OCI-LY1 (cell line): ENCODE results near the gene LAMA3.

ENCODE experiments used
- H2AFZ ChIP-seq: fragments of 200-600 bp; sonication (generic), shearing (Covaris generic); 2 replicates; pipeline ENCODE4 v1.6.0; 2014; ENCODE audit warnings: antibody characterized with exemption, mild to moderate bottlenecking, low read length
- H3F3A ChIP-seq: fragments of 200-600 bp; sonication (generic), shearing (Covaris generic); 2 replicates; pipeline ENCODE4 v1.6.0; 2014; ENCODE audit warnings: mild to moderate bottlenecking, antibody characterized with exemption, low read length, moderate library complexity; ENCODE audit not compliant: insufficient read depth
- H3K27ac ChIP-seq: fragments of 200-600 bp; sonication (generic); 2 replicates; pipeline ENCODE4 v1.5.1; 2014; ENCODE audit warnings: low read length, mixed run types, mild to moderate bottlenecking, low read depth; ENCODE audit not compliant: poor library complexity, severe bottlenecking
- H3K27me3 ChIP-seq: fragments of 200-600 bp; sonication (generic); 2 replicates; pipeline ENCODE4 v1.6.0; 2014; ENCODE audit warnings: antibody characterized with exemption, mild to moderate bottlenecking, low read length, moderate library complexity; ENCODE audit not compliant: insufficient read depth
- H3K36me3 ChIP-seq: fragments of 200-600 bp; sonication (generic); 2 replicates; pipeline ENCODE4 v1.6.1; 2014; ENCODE audit warnings: mild to moderate bottlenecking, antibody characterized with exemption, low read length, moderate library complexity, mixed read lengths; ENCODE audit not compliant: insufficient read depth
- H3K4me1 ChIP-seq: fragments of 200-600 bp; sonication (generic); 2 replicates; pipeline ENCODE4 v1.5.1; 2014; ENCODE audit warnings: mild to moderate bottlenecking, low read length, moderate library complexity; ENCODE audit not compliant: insufficient read depth, severe bottlenecking
- H3K4me2 ChIP-seq: fragments of 200-600 bp; sonication (generic), shearing (Covaris generic); 2 replicates; pipeline ENCODE4 v1.6.1; 2014; ENCODE audit warnings: low read length
- H3K4me3 ChIP-seq: fragments of 200-600 bp; sonication (generic); 2 replicates; pipeline ENCODE4 v1.5.1; 2014; ENCODE audit warnings: low read length, low read depth, mild to moderate bottlenecking, mixed read lengths; ENCODE audit not compliant: poor library complexity, severe bottlenecking
- H3K79me2 ChIP-seq: fragments of 200-600 bp; shearing (Covaris generic); 2 replicates; pipeline ENCODE4 v1.6.1; 2016; ENCODE audit warnings: mixed run types, low read length, mixed read lengths; ENCODE audit not compliant: insufficient read depth
- H3K9ac ChIP-seq: fragments of 200-600 bp; sonication (generic), shearing (Covaris generic); 2 replicates; pipeline ENCODE4 v1.6.1; 2014; ENCODE audit warnings: mild to moderate bottlenecking, low read length, mixed read lengths
- H3K9me2 ChIP-seq: fragments of 200-600 bp; sonication (generic), shearing (Covaris generic); 2 replicates; pipeline ENCODE4 v1.6.1; 2014; ENCODE audit warnings: low read depth, mild to moderate bottlenecking, low read length, mixed read lengths
- H3K9me3 ChIP-seq: fragments of 200-600 bp; shearing (Covaris generic); 2 replicates; pipeline ENCODE4 v1.6.1; 2014; ENCODE audit warnings: low read length, mixed read lengths
- H4K20me1 ChIP-seq: fragments of 200-600 bp; sonication (generic), shearing (Covaris generic); 2 replicates; pipeline ENCODE4 v1.6.0; 2016; ENCODE audit warnings: mild to moderate bottlenecking, low read length; ENCODE audit not compliant: insufficient read depth
- EZH2 ChIP-seq: fragments of 200-600 bp; sonication (generic), shearing (Covaris generic); IDR thresholded peaks from 2 replicates; pipeline ENCODE4 v1.8.0; 2017; ENCODE audit warnings: borderline replicate concordance, mixed run types, mild to moderate bottlenecking, antibody characterized with exemption, low read length, moderate library complexity, mixed read lengths
- TF ChIP-seq, protein P1 (sequence below): fragments of 200-600 bp; sonication (generic), shearing (Covaris generic); IDR thresholded peaks from 2 replicates; pipeline ENCODE4 v1.5.1; 2017; ENCODE audit warnings: mild to moderate bottlenecking, antibody characterized with exemption, low read length, moderate library complexity, mixed read lengths

The LAMA3 gene

DNA sequence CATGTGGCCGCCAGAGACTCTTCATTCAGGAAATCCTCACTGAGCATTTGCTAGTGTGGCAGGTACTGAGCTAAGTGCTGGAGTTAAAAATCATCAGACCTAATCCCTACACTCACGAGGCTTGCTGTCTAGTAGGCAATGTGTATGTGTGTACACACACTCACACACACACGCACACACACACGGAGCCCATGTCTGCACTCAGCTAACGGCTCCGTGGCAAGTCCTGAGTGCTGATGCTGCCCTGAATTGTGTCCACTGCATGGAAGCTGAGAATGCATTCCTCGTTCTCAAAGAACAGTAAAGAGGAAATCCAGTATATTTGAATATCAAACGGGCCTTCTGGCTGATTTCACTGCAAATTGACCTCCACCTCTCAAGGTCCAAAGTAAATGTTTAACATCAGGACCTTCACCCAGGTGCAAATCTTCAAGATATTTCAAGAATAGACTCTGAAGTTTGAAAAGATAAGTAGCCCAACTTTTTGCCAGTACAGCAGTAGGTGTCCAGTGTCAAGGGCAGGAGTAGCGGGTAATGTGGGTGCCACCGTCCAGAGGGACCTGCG lies 189.2 kb downstream of the LAMA3 start:
- no peaks in the 10 kb centered on the region for H3K36me3 ChIP-seq
- no peaks in the 10 kb centered on the region for H3K9me3 ChIP-seq
- H3K4me3 ChIP-seq: no peak overlapping the region
- H3K27ac ChIP-seq: no peak overlapping the region
- no peak overlapping the region for H3K9ac ChIP-seq
- no peaks in the 10 kb centered on the region for H3F3A ChIP-seq
- H3K4me1 ChIP-seq: no peaks in the 10 kb centered on the region
- no peaks in the 10 kb centered on the region for H3K79me2 ChIP-seq
- TF ChIP-seq EZH2: no peak
- TF ChIP-seq, protein P1, sequence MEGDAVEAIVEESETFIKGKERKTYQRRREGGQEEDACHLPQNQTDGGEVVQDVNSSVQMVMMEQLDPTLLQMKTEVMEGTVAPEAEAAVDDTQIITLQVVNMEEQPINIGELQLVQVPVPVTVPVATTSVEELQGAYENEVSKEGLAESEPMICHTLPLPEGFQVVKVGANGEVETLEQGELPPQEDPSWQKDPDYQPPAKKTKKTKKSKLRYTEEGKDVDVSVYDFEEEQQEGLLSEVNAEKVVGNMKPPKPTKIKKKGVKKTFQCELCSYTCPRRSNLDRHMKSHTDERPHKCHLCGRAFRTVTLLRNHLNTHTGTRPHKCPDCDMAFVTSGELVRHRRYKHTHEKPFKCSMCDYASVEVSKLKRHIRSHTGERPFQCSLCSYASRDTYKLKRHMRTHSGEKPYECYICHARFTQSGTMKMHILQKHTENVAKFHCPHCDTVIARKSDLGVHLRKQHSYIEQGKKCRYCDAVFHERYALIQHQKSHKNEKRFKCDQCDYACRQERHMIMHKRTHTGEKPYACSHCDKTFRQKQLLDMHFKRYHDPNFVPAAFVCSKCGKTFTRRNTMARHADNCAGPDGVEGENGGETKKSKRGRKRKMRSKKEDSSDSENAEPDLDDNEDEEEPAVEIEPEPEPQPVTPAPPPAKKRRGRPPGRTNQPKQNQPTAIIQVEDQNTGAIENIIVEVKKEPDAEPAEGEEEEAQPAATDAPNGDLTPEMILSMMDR: no peak
- H3K9me2 ChIP-seq: no peaks in the 10 kb centered on the region
- no peak overlapping the region for H3K4me2 ChIP-seq
- no peak overlapping the region for H2AFZ ChIP-seq
- no peaks in the 10 kb centered on the region for H4K20me1 ChIP-seq
- no peaks in the 10 kb centered on the region for H3K27me3 ChIP-seq

- H3K27me3 ChIP-seq: no peaks in the 10 kb centered on the region
- H3K79me2 ChIP-seq: no peaks in the 10 kb centered on the region
- no peak overlapping the region for H3K9ac ChIP-seq
- H4K20me1 ChIP-seq: no peaks in the 10 kb centered on the region
- no peak overlapping the region for H3K4me3 ChIP-seq
- no peaks in the 10 kb centered on the region for H3K9me3 ChIP-seq
- no peak overlapping the region for H3K4me2 ChIP-seq
- no peaks in the 10 kb centered on the region for H3K9me2 ChIP-seq
- TF ChIP-seq, protein P1: no peak
- TF ChIP-seq EZH2: no peak
- no peaks in the 10 kb centered on the region for H3K4me1 ChIP-seq
- H3F3A ChIP-seq: no peaks in the 10 kb centered on the region
- H3K27ac ChIP-seq: no peak overlapping the region
- H3K36me3 ChIP-seq: no peaks in the 10 kb centered on the region
- H2AFZ ChIP-seq: no peak overlapping the region
Observed at GRCh38 chr18:23879126-23879525, 189.9 kb downstream of the LAMA3 start.

- H3K9me2 ChIP-seq: no peaks in the 10 kb centered on the region
- no peaks in the 10 kb centered on the region for H3K27me3 ChIP-seq
- no peaks in the 10 kb centered on the region for H4K20me1 ChIP-seq
- no peaks in the 10 kb centered on the region for H3F3A ChIP-seq
- H3K9ac ChIP-seq: no peak overlapping the region
- no peak overlapping the region for H3K27ac ChIP-seq
- no peaks in the 10 kb centered on the region for H3K9me3 ChIP-seq
- H3K36me3 ChIP-seq: no peaks in the 10 kb centered on the region
- no peak overlapping the region for H3K4me2 ChIP-seq
- TF ChIP-seq EZH2: no peak
- TF ChIP-seq, protein P1: no peak
- no peaks in the 10 kb centered on the region for H3K4me1 ChIP-seq
- H2AFZ ChIP-seq: no peak overlapping the region
- H3K4me3 ChIP-seq: no peak overlapping the region
- no peaks in the 10 kb centered on the region for H3K79me2 ChIP-seq
Observed at GRCh38 chr18:23879544-23879943, 190.3 kb downstream of the LAMA3 start.
